Ishikawa (cell line): ENCODE data around the gene AATK.

ENCODE experiments used
- CEBPB ChIP-seq: IDR thresholded peaks from 2 replicates; pipeline ENCODE4 v1.6.1; 2012
- CREB1 ChIP-seq: IDR thresholded peaks from 2 replicates; pipeline ENCODE4 v1.6.1; 2012; ENCODE audit warnings: low read depth
- EGR1 ChIP-seq: IDR thresholded peaks from 2 replicates; pipeline ENCODE4 v1.6.1; 2012
- EP300 ChIP-seq: IDR thresholded peaks from 2 replicates; pipeline ENCODE4 v1.6.1; 2012; ENCODE audit warnings: borderline replicate concordance
- FOXM1 ChIP-seq: IDR thresholded peaks from 2 replicates; pipeline ENCODE4 v1.6.1; 2012; ENCODE audit warnings: low read depth, borderline replicate concordance
- MAX ChIP-seq: IDR thresholded peaks from 2 replicates; pipeline ENCODE4 v1.6.1; 2012
- NFIC ChIP-seq: IDR thresholded peaks from 2 replicates; pipeline ENCODE4 v1.6.1; 2012
- RAD21 ChIP-seq: IDR thresholded peaks from 2 replicates; pipeline ENCODE4 v1.6.1; 2012; ENCODE audit warnings: low read depth
- REST ChIP-seq: IDR thresholded peaks from 2 replicates; pipeline ENCODE4 v1.6.1; 2012; ENCODE audit warnings: low read depth, mild to moderate bottlenecking
- TAF1 ChIP-seq: IDR thresholded peaks from 2 replicates; pipeline ENCODE4 v1.6.1; 2012; ENCODE audit warnings: low read depth, mild to moderate bottlenecking
- TCF12 ChIP-seq: IDR thresholded peaks from 2 replicates; pipeline ENCODE4 v1.6.1; 2012; ENCODE audit warnings: low read depth
- TEAD4 ChIP-seq: IDR thresholded peaks from 2 replicates; pipeline ENCODE4 v1.6.1; 2012
- YY1 ChIP-seq: IDR thresholded peaks from 2 replicates; pipeline ENCODE4 v1.6.1; 2012; ENCODE audit warnings: low read depth
- ZBTB7A ChIP-seq: IDR thresholded peaks from 2 replicates; pipeline ENCODE4 v1.6.1; 2012; ENCODE audit warnings: low read depth
- TF ChIP-seq, protein P1 (sequence below): IDR thresholded peaks from 2 replicates; pipeline ENCODE4 v1.6.1; 2012

AATK gene

DNA sequence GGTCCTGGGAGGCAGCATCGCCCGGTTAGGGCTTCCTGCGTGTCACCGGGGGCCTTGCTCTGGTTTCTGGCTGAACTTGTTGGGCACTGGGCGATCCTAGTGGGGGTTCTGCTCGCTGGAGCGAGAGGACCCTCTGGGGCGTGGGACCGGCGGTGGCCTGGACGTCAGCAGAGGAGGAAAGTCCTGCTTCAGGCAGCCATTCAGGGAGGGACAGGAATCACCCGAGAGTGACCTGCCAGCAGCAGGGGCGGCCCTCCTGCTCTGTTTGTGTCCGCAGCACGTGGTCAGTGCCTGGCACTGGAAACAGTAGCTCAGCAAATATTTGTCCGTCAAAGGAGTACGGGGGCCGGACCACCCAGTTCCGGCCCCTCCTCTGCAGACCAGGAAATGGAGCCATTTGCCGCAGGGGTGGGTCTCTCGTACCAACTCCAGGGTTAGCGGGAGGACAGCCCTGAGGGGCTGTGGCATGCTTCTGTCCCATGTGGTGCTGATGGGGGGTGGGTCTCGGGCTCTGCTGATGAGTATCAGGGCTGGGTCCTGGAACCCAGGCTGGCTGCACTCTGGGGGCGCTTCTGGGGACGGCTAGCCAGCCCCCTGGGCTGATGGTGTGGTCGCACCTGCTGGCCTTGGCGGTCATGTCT is 82.8 kb downstream of the AATK start:
- TF ChIP-seq TCF12 (peak; percentile 17; the same call in 1 of the 2 replicates), NFIC (no peak), FOXM1 (no peak), ZBTB7A (no peak), EP300 (no peak), EGR1 (no peak), TAF1 (no peak), TEAD4 (no peak), CEBPB (no peak)
- TF ChIP-seq, protein P1, sequence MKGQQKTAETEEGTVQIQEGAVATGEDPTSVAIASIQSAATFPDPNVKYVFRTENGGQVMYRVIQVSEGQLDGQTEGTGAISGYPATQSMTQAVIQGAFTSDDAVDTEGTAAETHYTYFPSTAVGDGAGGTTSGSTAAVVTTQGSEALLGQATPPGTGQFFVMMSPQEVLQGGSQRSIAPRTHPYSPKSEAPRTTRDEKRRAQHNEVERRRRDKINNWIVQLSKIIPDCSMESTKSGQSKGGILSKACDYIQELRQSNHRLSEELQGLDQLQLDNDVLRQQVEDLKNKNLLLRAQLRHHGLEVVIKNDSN: peak; percentile 59

DNA sequence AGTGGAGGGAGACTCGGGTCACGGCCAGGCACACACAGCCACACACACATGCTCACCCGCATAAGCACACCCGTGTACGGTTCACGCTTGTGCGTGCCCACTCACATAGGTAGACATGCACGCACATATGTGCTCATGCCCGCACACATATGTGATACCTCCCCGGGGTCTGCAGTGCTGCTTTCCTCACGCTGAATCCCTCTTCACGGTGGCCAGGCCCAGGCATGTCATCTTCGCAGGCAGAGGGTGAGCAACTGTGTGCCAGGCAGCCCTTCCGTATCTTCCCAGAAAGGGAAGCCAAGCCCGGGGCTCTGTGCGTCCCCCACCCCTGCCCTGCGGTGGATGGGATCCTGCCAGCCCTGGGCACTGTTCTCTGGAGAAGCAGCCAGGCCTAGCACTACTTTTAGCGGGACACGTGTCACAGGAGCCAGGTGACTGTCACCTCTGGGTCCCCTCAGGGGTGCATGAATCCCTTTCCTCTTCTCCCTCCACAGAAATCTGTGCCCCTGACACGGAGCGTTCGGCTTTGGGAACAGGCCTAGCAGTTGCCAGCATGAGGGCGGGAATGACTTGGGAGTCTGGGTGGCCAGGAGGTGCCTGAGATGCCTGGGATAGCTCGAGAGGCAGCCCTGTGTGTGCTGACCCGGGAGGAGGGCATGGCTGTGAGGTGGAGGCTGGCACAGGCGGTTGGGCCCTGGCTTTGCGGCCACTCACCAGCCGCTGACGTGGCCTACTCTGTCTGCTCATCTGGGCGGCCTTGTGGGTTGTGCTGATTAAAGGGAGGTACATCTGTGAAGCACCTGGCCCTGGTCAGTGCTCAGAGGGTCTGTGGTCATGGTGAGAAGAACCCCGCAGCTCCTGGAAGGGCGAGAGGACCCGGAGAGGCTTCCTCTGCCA is 83.6 kb downstream of the AATK start:
- TF ChIP-seq NFIC: no peak

DNA sequence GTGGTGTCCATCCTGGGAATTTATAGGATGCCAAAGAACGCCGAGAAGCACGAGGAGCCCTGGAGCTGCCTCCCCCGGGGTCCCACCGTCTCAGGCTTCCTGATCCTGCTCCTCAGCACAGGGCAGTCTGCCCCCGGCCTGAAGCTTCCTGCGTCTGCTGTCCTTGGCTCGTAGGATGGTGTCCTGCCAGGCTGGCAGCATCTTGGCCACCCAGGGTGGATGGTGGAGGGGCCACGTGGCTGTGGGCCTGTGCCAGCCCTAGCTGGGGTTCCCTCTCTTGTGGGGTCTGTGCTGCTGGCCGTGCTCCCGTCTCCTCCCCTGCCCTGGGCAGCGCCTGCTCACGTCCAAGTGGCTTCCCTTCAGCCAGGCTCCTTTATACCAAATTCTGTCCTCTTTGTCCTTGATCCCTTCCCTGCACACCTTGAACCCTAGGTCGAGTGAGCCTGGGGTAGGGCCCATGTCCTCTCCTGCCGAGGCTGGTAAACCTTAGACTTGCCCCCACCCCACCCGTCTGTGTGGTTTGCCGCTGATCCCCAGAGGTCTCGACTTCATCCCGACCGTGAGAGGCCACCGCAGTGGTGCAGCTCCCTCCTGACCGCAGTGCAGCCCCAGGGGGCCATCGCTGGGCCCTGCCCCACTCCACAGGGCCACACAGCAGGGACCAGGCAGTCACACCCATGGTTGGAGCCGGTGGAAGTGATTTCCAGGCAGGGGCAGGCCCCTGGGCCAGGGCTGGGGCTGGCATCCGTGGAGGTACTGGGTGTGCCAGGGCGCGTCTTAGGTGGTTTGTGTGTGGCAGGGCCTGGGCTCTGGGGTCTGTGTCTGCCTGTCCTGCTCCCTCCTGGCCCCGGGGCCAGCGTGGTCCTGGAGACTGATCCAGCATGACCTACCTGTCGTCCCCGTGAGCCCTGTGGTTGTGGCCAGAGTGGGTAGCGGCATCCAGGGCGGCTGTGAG is 84.5 kb downstream of the AATK start:
- TF ChIP-seq TCF12 (0 out of 2 replicates have a peak, but pooled peaks have one; percentile 34), EGR1 (no peak)

GRCh38 chr17:81080019-81080418 is 86.0 kb downstream of the AATK start:
- TF ChIP-seq ZBTB7A (0 out of 2 replicates have a peak, but pooled peaks have one; percentile 24), EGR1 (no peak), TEAD4 (no peak), TCF12 (peak; percentile 78), CREB1 (no peak), MAX (peak; percentile 98), FOXM1 (0 out of 2 replicates have a peak, but pooled peaks have one; percentile 30), TAF1 (no peak), RAD21 (0 out of 2 replicates have a peak, but pooled peaks have one; percentile 12), EP300 (peak; percentile 58), REST (no peak), NFIC (peak; percentile 31; the same call in 1 of the 2 replicates)
- TF ChIP-seq, protein P1: peak; percentile 90

DNA sequence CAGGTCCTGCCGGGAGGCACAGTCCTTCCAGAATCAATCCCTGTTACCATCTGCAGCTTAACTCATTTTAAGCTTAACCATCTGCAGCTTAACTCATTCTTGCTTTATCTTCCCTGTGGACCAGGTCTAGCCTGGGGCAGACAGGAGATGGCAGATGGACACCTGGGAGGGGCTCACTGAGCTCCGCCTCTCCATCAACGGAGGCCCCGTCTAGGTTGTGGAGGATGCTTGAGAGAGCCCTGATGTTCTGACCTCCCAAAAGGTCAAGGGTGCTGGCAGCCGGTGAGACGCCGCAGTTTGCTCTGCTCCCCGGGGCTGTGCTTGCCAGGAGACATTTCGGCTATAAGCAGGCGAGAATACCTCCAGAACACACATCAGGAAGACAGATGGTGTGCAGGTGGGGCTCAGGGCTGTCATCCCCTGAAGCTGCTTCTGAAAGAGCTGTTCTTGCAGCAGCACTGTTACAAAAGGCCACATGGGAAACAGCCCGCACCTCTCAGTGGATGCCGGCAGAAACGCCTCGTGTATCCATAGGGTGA is 89.8 kb downstream of the AATK start:
- TF ChIP-seq, protein P1: no peak
- TF ChIP-seq TAF1 (no peak), TEAD4 (no peak), CREB1 (no peak), YY1 (no peak), NFIC (no peak), EGR1 (no peak)

DNA sequence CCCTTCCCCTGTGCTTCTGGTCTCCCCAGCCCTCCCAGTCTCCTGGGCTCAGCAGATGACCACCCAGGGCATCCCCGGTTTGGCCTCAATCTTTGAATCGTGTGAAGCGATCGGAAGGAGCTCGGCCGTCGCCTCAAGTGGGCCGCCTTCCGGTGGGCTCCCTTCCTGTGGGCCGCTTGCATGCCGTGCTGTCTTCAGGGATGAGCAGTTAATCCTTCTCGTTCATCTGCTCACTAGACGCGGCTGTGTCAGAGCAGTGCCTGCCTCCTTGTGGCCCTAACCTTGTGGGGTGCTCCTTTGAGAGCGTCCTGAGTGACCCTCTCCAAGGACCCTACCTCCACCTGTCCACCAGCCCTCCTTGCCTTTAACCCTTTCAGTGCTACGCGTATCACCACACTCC is 90.7 kb downstream of the AATK start:
- TF ChIP-seq ZBTB7A (peak; percentile 25; the same call in 1 of the 2 replicates), TEAD4 (no peak), RAD21 (no peak), TCF12 (no peak), CREB1 (no peak)
